Natural killer cell treated with Interleukin-12 subunit alpha and Interleukin-12 subunit beta and Interleukin-15 and Interleukin-18, amount 100 ng/mL, for 72 hours (primary cell): ENCODE results near the gene GATA5. TPM values are rescaled to one million over a fixed set of nuclear protein-coding genes. Genes with fewer than 3 reads are reported as not detected.
"Not testable (repeated sequence)": the region's sequence is repeated elsewhere in the genome, so short reads cannot be mapped to it uniquely, and the experiment has no call there.

ENCODE experiments used
- ATAC-seq, 2 donors: fragments of 150-1000 bp; cut with Tn5 transposase in 1 of 2; sonication (Bioruptor Pico), chemical (Tn5 transposase) in 1 of 2; 2 replicates each; pipeline ENCODE4 v1.10.0; 2021
- DNase-seq: peaks from one replicate; pipeline ENCODE4 v3.0.0; 2022; ENCODE audit warnings: low spot score
- H3K27ac Mint-ChIP-seq, 2 donors: 1 replicate in 1 of 2; 2 replicates in 1 of 2; pipeline ENCODE4 v1.8.0; 2022; ENCODE audit warnings: mixed read lengths in 2 of 2, mild to moderate bottlenecking in 1 of 2, moderate library complexity in 1 of 2
- H3K27me3 Mint-ChIP-seq, 2 donors: 1 replicate in 1 of 2; 2 replicates in 1 of 2; pipeline ENCODE4 v1.8.0; 2022; ENCODE audit warnings: mixed read lengths in 2 of 2
- H3K36me3 Mint-ChIP-seq: one replicate; pipeline ENCODE4 v1.8.0; 2022; ENCODE audit warnings: mixed read lengths
- H3K4me1 Mint-ChIP-seq, 2 donors: 1 replicate in 1 of 2; 2 replicates in 1 of 2; pipeline ENCODE4 v1.8.0; 2022; ENCODE audit warnings: low read depth in 2 of 2, mixed read lengths in 2 of 2, mild to moderate bottlenecking in 1 of 2
- H3K4me3 Mint-ChIP-seq: one replicate; pipeline ENCODE4 v1.8.0; 2022; ENCODE audit warnings: mixed read lengths
- H3K9me3 Mint-ChIP-seq: 2 replicates; pipeline ENCODE4 v1.8.0; 2022; ENCODE audit warnings: mixed read lengths
- total RNA-seq, 2 donors: library from RNA; stranded (reverse); gene quantifications; one replicate each; pipeline ENCODE4 v1.2.3, GENCODE V29; 2022

Gene GATA5
- total RNA-seq, 2 donors from 2014 or later, result not detected

- H3K9me3 Mint-ChIP-seq, result no peaks in the 10 kb centered on the region
- no peaks in the 10 kb centered on the region for H3K36me3 Mint-ChIP-seq
- no peak overlapping the region for H3K4me3 Mint-ChIP-seq
- DNase-seq (no peak), ATAC-seq (no peak)
- peaks cover 0 to 7% of the 10 kb centered on the region in 2 donors for H3K27me3 Mint-ChIP-seq
- H3K27ac Mint-ChIP-seq, result no peak overlapping the region
- H3K4me1 Mint-ChIP-seq, result peaks cover 0 to 3% of the 10 kb centered on the region in 2 donors
These were observed 47.8 kb downstream of the GATA5 start for GRCh38 chr20:62428002-62428372.

GRCh38 chr20:62427172-62428001 lies 48.4 kb downstream of the GATA5 start, which contains the start of gene RBBP8NL:
RBBP8NL (minus strand) TSS chr20:62427539; CDS start chr20:62419647, 7,892 bp downstream.
- H3K27ac Mint-ChIP-seq, result no peak within 1 kb of the TSS
- H3K36me3 Mint-ChIP-seq, result no peaks in the 10 kb centered on the region
- no peaks in the 10 kb centered on the region for H3K9me3 Mint-ChIP-seq
- H3K4me3 Mint-ChIP-seq, result no peak within 1 kb of the TSS
- H3K27me3 Mint-ChIP-seq, result peaks cover 0 to 7% of the 10 kb centered on the region in 2 donors
- ATAC-seq (no peak), DNase-seq (no peak)
- H3K4me1 Mint-ChIP-seq, result peaks cover 0 to 3% of the 10 kb centered on the region in 2 donors

GRCh38 chr20:62426699-62427131 lies 49.1 kb downstream of the GATA5 start:
- Mint-ChIP-seq H3K9me3 (no peaks in the 10 kb centered on the region), H3K27me3 (peaks cover 0 to 7% of the 10 kb centered on the region in 2 donors), H3K36me3 (no peaks in the 10 kb centered on the region), H3K27ac (no peak overlapping the region), H3K4me3 (no peak overlapping the region), H3K4me1 (peaks cover 0 to 3% of the 10 kb centered on the region in 2 donors)
- DNase-seq (no peak), ATAC-seq (no peak)

- H3K9me3 Mint-ChIP-seq, ATAC-seq: not testable (repeated sequence)
These were observed 49.8 kb downstream of the GATA5 start for GRCh38 chr20:62426059-62426348.

GRCh38 chr20:62425281-62426058 lies 50.3 kb downstream of the GATA5 start:
- peaks cover 0 to 6% of the 10 kb centered on the region in 2 donors for H3K4me1 Mint-ChIP-seq
- no peak overlapping the region for H3K27ac Mint-ChIP-seq
- H3K36me3 Mint-ChIP-seq, result no peaks in the 10 kb centered on the region
- no peaks in the 10 kb centered on the region for H3K27me3 Mint-ChIP-seq
- H3K9me3 Mint-ChIP-seq, result peaks cover 3% of the 10 kb centered on the region
- DNase-seq (no peak), ATAC-seq (no peak)
- H3K4me3 Mint-ChIP-seq, result no peak overlapping the region

More at GRCh38 chr20:62426059-62426348, 49.8 kb downstream of the GATA5 start:
- not testable (repeated sequence) for H3K27me3 Mint-ChIP-seq, H3K4me3 Mint-ChIP-seq, H3K36me3 Mint-ChIP-seq, H3K27ac Mint-ChIP-seq, DNase-seq, H3K4me1 Mint-ChIP-seq

- ATAC-seq, result no peak
- H3K4me3 Mint-ChIP-seq, result no peak overlapping the region
- no peaks in the 10 kb centered on the region for H3K36me3 Mint-ChIP-seq
- no peaks in the 10 kb centered on the region for H3K27me3 Mint-ChIP-seq
- H3K9me3 Mint-ChIP-seq, result peaks cover 3% of the 10 kb centered on the region
- H3K27ac Mint-ChIP-seq, result no peak overlapping the region
- H3K4me1 Mint-ChIP-seq, result peaks cover 0 to 6% of the 10 kb centered on the region in 2 donors
- DNase-seq, result no peak
These were observed 51.3 kb downstream of the GATA5 start for GRCh38 chr20:62424249-62425107.

GRCh38 chr20:62423326-62423706 lies 52.5 kb downstream of the GATA5 start:
- peaks cover 0 to 3% of the 10 kb centered on the region in 2 donors for H3K4me1 Mint-ChIP-seq
- no peaks in the 10 kb centered on the region for H3K36me3 Mint-ChIP-seq
- H3K27me3 Mint-ChIP-seq, result no peaks in the 10 kb centered on the region
- no peak overlapping the region for H3K27ac Mint-ChIP-seq
- DNase-seq (no peak), ATAC-seq (no peak)
- no peak overlapping the region for H3K4me3 Mint-ChIP-seq
- peaks cover 3% of the 10 kb centered on the region for H3K9me3 Mint-ChIP-seq

- no peak for ATAC-seq
- Mint-ChIP-seq H3K27ac (no peak overlapping the region), H3K9me3 (peaks cover 3% of the 10 kb centered on the region), H3K27me3 (no peaks in the 10 kb centered on the region), H3K4me1 (peaks cover 0 to 3% of the 10 kb centered on the region in 2 donors), H3K4me3 (no peak overlapping the region), H3K36me3 (no peaks in the 10 kb centered on the region)
- no peak for DNase-seq
These were observed 53.0 kb downstream of the GATA5 start for GRCh38 chr20:62422636-62423325.

- DNase-seq (no peak), ATAC-seq (no peak)
- Mint-ChIP-seq H3K4me1 (peaks cover 0 to 3% of the 10 kb centered on the region in 2 donors), H3K27me3 (no peaks in the 10 kb centered on the region), H3K4me3 (no peak overlapping the region), H3K9me3 (peaks cover 3% of the 10 kb centered on the region), H3K27ac (no peak overlapping the region), H3K36me3 (no peaks in the 10 kb centered on the region)
These were observed 54.1 kb downstream of the GATA5 start for GRCh38 chr20:62421716-62421990.

- no peak overlapping the region for H3K4me3 Mint-ChIP-seq
- no peaks in the 10 kb centered on the region for H3K27me3 Mint-ChIP-seq
- no peak for ATAC-seq
- H3K36me3 Mint-ChIP-seq, result no peaks in the 10 kb centered on the region
- H3K9me3 Mint-ChIP-seq, result peaks cover 3% of the 10 kb centered on the region
- no peak for DNase-seq
- peaks cover 0 to 3% of the 10 kb centered on the region in 2 donors for H3K4me1 Mint-ChIP-seq
- H3K27ac Mint-ChIP-seq, result no peak overlapping the region
These were observed 54.7 kb downstream of the GATA5 start for GRCh38 chr20:62420846-62421715.

GRCh38 chr20:62419759-62420158 lies 56.0 kb downstream of the GATA5 start:
- no peak overlapping the region for H3K27ac Mint-ChIP-seq
- H3K27me3 Mint-ChIP-seq, result no peaks in the 10 kb centered on the region
- DNase-seq (no peak), ATAC-seq (no peak)
- no peak overlapping the region for H3K4me3 Mint-ChIP-seq
- H3K4me1 Mint-ChIP-seq, result peaks cover 0 to 3% of the 10 kb centered on the region in 2 donors
- no peaks in the 10 kb centered on the region for H3K36me3 Mint-ChIP-seq
- peaks cover 3% of the 10 kb centered on the region for H3K9me3 Mint-ChIP-seq

GRCh38 chr20:62418709-62419487 lies 56.9 kb downstream of the GATA5 start:
- peaks cover 3% of the 10 kb centered on the region for H3K9me3 Mint-ChIP-seq
- no peak overlapping the region for H3K4me3 Mint-ChIP-seq
- ATAC-seq, result no peak
- H3K4me1 Mint-ChIP-seq, result peaks cover 0 to 3% of the 10 kb centered on the region in 2 donors
- H3K36me3 Mint-ChIP-seq, result no peaks in the 10 kb centered on the region
- no peaks in the 10 kb centered on the region for H3K27me3 Mint-ChIP-seq
- no peak for DNase-seq
- no peak overlapping the region for H3K27ac Mint-ChIP-seq
